Measurements from ENCODE around the gene BCAS3.

The BCAS3 gene

DNA sequence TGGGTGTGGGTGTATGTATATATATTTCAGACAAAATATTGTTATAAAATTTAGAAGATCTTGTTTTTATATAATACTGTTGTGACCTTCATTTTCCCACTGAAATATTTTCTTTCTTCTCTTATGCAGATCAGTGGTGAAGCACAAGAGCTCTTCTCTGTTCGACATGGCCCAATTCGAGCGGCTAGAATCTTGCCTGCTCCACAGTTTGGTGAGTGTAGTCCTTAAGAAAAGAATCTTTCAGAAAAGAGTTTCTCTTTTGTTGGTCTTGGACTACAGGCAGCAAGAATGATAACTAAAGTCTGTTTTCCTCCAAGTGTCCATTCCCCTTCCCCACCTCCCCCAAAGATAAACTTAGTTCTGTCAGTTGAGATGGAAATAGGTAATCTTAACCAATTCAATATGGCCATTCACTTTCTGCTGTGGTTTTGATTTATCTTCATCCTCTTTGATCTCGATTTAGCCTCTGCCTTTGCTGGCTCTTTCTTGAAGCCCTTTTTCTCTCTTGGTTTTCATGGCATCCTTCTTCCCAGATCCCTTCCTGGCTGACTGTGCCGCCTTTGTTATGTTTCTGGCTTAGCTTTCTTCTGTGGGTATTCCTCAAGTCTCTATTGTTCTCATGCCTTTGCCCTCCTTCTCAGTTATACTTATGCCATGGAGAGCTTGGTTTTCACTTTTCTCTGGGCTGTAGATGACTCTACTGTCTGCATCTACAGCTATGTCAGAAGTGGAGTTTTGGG, 69.6 kb downstream of the BCAS3 start:
- H3K27ac ChIP-seq: no peak overlapping the region
- in situ Hi-C loops (cut with HindIII; ENCODE audit: low pct_ligation_motif_present, low sequenced_read_pairs): no loop called here

DNA sequence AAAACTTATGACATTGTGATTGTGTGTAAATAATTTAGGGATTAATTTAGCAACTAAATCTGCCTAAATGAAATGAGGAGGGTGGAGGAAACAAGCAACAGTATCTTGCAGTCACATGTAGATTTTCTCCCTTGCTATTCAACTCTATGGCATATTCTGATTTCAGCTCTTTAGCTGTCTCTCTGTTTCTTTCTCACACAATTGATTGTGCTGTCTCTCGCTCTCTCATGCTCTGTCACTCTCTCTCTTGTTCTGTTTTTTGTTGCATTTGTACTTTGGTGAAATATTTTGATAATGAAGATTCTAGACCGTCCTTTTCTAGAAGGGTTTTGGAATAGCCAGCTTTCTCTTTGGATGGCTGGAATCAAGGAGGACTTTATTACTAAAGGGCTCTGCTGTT, 70.6 kb downstream of the BCAS3 start:
- Histone ChIP-seq H3K4me3 (ENCODE audit: low read depth, low read length) (no peak overlapping the region), H3K27ac (no peak overlapping the region), H3K27me3 (replicated peaks) (no peaks in the 10 kb centered on the region), H3K36me3 (replicated peaks) (no peaks in the 10 kb centered on the region)
- DNase-seq: no peak
- TF ChIP-seq, protein P1, sequence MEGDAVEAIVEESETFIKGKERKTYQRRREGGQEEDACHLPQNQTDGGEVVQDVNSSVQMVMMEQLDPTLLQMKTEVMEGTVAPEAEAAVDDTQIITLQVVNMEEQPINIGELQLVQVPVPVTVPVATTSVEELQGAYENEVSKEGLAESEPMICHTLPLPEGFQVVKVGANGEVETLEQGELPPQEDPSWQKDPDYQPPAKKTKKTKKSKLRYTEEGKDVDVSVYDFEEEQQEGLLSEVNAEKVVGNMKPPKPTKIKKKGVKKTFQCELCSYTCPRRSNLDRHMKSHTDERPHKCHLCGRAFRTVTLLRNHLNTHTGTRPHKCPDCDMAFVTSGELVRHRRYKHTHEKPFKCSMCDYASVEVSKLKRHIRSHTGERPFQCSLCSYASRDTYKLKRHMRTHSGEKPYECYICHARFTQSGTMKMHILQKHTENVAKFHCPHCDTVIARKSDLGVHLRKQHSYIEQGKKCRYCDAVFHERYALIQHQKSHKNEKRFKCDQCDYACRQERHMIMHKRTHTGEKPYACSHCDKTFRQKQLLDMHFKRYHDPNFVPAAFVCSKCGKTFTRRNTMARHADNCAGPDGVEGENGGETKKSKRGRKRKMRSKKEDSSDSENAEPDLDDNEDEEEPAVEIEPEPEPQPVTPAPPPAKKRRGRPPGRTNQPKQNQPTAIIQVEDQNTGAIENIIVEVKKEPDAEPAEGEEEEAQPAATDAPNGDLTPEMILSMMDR (IDR thresholded peaks at IDR 0.05; ENCODE audit: low read depth, low read length, missing control alignments): no peak
- in situ Hi-C loops (cut with HindIII; ENCODE audit: low pct_ligation_motif_present, low sequenced_read_pairs): no loop called here

More for the DNA sequence above, 69.6 kb downstream of the BCAS3 start:
- Histone ChIP-seq H3K36me3 (replicated peaks) (no peaks in the 10 kb centered on the region), H3K27me3 (replicated peaks) (no peaks in the 10 kb centered on the region), H3K4me3 (ENCODE audit: low read depth, low read length) (no peak overlapping the region)
- TF ChIP-seq, protein P1 (IDR thresholded peaks at IDR 0.05; ENCODE audit: low read depth, low read length, missing control alignments): no peak
- no peak for DNase-seq

DNA sequence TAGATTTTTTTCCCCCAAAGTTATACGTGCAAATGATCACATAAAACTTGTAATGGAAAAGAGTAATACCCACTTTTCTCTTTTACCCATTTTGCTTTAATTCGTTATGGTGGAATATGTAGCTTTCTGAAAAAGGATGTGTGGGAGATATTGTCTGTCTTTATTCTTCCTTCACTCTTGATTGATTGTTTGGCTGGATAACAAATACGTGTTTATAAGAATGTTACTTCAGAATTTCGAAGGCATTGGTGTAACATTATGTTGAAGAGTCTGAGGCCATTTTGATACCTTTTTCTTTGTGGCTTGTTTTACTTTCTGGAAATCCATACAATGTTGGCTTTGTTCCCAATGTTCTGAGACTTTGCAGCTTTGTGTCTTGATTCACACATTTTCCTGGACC, 71.4 kb downstream of the BCAS3 start:
- DNase-seq: no peak
- no peaks in the 10 kb centered on the region for H3K36me3 ChIP-seq (replicated peaks)
- in situ Hi-C loops (cut with HindIII; ENCODE audit: low pct_ligation_motif_present, low sequenced_read_pairs): no loop called here
- no peak overlapping the region for H3K27ac ChIP-seq
- H3K27me3 ChIP-seq (replicated peaks): no peaks in the 10 kb centered on the region
- H3K4me3 ChIP-seq (ENCODE audit: low read depth, low read length): no peak overlapping the region
- TF ChIP-seq, protein P1 (IDR thresholded peaks at IDR 0.05; ENCODE audit: low read depth, low read length, missing control alignments): no peak

DNA sequence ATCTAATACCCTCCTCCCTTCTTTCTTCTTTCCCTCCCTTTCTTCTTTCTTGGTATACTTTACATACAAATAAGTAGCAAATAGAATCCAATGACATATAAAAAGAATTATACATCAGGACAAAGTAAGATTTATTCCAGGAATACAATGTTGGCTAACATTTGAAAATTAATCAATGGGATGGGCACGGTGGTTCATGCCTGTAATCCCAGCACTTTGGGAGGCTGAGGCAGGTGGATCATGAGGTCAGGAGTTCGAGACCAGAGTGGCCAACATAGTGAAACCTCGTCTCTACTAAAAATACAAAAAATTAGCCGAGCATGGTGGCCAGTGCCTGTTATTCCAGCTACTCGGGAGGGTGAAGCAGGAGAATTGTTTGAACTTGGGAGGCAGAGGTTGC, 72.1 kb downstream of the BCAS3 start:
- TF ChIP-seq, protein P1 (IDR thresholded peaks at IDR 0.05; ENCODE audit: low read depth, low read length, missing control alignments): no peak
- Histone ChIP-seq H3K4me3 (ENCODE audit: low read depth, low read length) (no peak overlapping the region), H3K36me3 (replicated peaks) (no peaks in the 10 kb centered on the region), H3K27me3 (replicated peaks) (no peaks in the 10 kb centered on the region), H3K27ac (no peak overlapping the region)
- DNase-seq: no peak
- in situ Hi-C loops (cut with HindIII; ENCODE audit: low pct_ligation_motif_present, low sequenced_read_pairs): no loop called here

DNA sequence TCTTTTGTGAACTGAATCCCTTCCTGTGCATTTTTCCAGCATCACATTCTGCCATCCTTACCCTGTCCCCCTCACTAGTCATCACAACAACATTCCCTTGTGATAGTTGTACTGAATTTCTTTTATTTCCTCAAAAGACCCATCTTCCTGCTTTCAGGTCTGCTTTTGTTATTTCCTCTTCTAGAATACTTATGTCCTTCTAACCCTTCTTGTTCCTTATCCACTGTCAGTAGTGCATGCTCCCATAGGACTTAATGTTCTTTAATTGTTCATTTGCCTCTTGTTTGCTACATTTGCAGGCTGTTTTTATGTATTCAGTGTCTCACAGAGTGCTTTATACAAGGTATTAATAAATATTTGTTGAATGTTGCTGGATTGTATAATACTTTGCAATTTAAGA, 73.0 kb downstream of the BCAS3 start:
- Histone ChIP-seq H3K27ac (no peak overlapping the region), H3K4me3 (ENCODE audit: low read depth, low read length) (no peak overlapping the region), H3K27me3 (replicated peaks) (no peaks in the 10 kb centered on the region), H3K36me3 (replicated peaks) (no peaks in the 10 kb centered on the region)
- TF ChIP-seq, protein P1 (IDR thresholded peaks at IDR 0.05; ENCODE audit: low read depth, low read length, missing control alignments): no peak
- DNase-seq: no peak
- in situ Hi-C loops (cut with HindIII; ENCODE audit: low pct_ligation_motif_present, low sequenced_read_pairs): no loop called here

DNA sequence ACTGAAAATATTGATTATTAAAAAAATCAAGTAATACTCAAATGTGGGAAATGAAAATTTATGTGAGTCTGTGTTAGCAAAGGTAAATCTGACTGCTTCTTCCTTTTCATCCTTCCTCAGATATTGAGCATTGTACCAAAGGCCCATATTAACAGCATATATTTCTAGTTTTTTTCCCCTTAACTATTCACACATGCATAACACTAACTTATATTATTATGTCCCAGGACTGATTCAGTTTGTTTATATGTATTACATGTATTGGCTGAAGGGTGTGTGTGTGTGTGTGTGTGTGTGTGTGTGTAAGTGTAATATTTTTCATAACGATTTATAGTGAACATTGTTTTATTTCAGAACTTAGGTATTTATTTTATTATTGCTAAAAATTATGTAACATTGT, 74.2 kb downstream of the BCAS3 start:
- no peaks in the 10 kb centered on the region for H3K27me3 ChIP-seq (replicated peaks)

More for the DNA sequence above, 74.2 kb downstream of the BCAS3 start:
- TF ChIP-seq, protein P1 (IDR thresholded peaks at IDR 0.05; ENCODE audit: low read depth, low read length, missing control alignments): no peak
- DNase-seq: no peak
- in situ Hi-C loops (cut with HindIII; ENCODE audit: low pct_ligation_motif_present, low sequenced_read_pairs): no loop called here
- Histone ChIP-seq H3K4me3 (ENCODE audit: low read depth, low read length) (no peak overlapping the region), H3K27ac (no peak overlapping the region), H3K36me3 (replicated peaks) (no peaks in the 10 kb centered on the region)

Data from brain microvascular endothelial cell (primary cell).